Measurements from ENCODE around the gene SPEG.

The SPEG gene

GRCh38 chr2:219482674-219483405, 48.2 kb downstream of the SPEG start:
- no peak for DNase-seq

GRCh38 chr2:219483451-219484342, 49.1 kb downstream of the SPEG start:
- DNase-seq: no peak

- no peak for DNase-seq
Measured at GRCh38 chr2:219484343-219485200, 49.9 kb downstream of the SPEG start.

- no peak for DNase-seq
Measured at GRCh38 chr2:219485201-219485580, 50.5 kb downstream of the SPEG start.

DNA sequence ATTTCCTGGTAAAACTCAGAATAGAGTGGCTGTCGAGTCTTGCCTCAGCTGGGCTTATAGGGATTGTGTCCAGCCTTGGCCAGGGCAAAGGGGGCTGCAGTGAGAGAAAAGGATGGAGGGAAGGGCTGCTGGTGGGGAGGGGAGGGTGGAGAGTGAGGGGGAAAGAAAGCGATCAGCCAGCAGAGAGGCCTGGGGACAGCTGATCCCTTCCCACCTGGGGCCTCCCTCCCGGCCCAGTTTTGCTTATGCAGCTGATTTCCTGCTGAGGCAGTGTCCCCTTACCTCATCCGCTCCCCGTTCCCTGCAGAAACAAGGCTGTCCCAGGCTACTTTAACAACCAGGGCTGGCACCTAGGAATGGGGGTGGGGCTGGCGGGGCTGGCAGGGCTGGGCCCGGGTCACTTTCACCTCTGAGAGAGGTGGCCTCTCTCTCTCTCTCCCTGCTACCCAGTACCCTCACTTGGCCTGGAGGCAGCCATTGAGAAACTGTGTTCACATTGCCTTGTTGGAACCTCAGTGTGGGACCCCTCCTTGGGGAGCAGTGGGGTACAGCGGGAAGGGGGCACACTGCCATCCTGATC, 51.8 kb downstream of the SPEG start:
- no peak for DNase-seq

DNA sequence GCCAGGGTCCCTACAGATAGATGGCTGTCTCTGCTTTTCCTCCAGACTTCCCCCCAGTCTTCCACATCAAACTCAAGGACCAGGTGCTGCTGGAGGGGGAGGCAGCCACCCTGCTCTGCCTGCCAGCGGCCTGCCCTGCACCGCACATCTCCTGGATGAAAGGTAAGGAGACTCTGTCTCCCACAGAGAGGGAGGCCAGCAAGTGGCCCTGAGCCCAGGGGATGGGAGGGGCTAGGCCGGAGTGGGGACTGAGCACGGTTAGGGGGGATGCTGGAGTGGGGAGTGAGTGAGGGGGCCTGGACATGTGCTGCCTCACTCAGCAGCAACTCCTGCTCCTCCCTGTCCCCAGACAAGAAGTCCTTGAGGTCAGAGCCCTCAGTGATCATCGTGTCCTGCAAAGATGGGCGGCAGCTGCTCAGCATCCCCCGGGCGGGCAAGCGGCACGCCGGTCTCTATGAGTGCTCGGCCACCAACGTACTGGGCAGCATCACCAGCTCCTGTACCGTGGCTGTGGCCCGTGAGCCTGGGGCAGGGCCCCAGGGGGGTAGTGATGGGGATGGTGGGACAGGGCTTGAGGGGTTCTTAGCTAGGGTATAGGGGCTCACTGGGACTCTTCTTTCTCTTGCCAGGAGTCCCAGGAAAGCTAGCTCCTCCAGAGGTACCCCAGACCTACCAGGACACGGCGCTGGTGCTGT, 53.7 kb downstream of the SPEG start:
- no peak for DNase-seq

GRCh38 chr2:219488844-219489194, 54.2 kb downstream of the SPEG start:
- DNase-seq: no peak

- no peak for DNase-seq
Measured at GRCh38 chr2:219489315-219489714, 54.7 kb downstream of the SPEG start.

DNA sequence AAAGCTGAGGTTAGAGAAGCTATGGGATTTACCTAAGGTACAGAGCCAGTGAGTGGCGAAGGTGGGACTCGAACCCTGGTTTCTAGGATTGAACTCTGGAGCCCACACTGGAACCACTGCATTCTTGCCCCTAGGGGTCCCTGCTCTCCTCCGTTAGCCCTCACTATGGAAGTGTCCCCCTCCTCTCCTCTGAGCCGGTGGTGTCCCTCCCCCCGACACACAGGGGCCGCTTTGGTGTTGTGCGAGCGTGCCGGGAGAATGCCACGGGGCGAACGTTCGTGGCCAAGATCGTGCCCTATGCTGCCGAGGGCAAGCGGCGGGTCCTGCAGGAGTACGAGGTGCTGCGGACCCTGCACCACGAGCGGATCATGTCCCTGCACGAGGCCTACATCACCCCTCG, 55.5 kb downstream of the SPEG start:
- DNase-seq: no peak

GRCh38 chr2:219490600-219491130, 56.0 kb downstream of the SPEG start:
- DNase-seq: no peak

- DNase-seq: no peak
Measured at GRCh38 chr2:219491278-219491963, 56.8 kb downstream of the SPEG start.

DNA sequence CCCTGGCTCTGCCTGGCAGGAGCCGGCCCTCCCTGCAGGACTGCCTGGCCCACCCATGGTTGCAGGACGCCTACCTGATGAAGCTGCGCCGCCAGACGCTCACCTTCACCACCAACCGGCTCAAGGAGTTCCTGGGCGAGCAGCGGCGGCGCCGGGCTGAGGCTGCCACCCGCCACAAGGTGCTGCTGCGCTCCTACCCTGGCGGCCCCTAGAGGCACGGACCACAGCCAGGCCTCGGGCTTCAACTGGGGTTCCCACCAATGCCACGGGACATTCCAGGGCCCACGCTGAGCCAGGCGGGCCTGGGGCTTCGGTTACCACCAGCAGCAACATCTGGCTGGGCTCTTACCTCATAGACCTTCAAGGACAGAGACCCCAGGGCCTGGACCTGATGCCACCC, 57.9 kb downstream of the SPEG start:
- DNase-seq: no peak

- DNase-seq: no peak
Measured at GRCh38 chr2:219493086-219493485, 58.4 kb downstream of the SPEG start.

GRCh38 chr2:219494952-219495530, 60.4 kb downstream of the SPEG start:
- DNase-seq: no peak

DNA sequence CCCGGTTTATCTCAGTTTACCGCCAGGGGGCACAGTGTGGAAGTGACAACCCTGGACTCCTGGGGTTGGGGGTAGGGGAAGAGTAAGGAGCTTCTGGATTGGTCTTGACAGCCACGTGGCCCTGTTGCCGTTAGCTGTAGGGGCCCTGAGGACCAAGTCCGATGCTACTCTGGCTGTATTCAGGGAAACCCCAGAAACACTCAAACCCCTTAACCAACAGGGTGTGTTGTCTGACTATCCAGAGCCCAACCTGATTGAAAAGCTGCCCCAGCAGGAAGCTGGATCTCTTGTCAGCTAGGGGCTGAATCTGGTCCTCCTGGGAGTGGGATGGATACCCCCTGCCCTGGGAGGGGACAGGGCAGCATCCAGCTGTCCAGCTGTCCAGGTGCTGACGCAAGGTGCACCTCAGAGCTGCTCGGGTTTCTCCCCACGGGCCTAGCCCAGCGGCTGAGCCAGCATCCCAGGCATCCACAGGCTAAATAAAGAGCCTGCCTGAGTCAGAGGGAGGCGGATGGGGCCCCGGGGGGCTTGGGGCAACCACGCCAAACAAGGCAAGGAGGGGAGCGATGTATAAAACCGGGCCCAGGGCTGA, 61.0 kb downstream of the SPEG start:
- DNase-seq: peak; percentile 83

DNA sequence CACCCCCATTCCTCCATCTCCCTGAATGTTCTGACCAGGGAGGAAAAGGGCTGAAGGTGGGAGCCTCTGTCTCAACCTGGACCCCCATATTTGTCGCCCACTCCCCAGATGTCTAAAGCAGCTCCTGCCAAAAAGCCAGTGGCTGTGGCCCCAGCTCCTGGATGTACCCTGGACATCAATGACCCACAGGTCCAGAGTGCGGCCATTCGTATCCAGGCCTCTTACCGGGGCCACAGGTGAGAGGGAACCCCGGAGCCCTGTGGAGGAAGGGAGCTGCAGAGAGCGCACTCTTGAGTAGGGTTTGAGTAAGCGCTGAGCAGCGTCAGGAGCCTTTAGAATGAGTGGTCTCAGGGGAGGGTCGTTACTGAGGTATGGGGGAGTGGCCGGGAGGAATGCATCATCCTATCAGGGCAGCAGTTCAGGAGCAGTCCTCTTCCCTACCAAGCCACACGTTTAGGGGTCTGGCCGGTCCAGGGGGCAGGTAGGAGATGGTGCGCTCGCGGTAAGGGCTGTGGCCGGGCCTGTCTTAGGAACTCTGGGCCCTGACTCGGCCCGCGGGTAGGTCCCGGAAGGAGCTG, 61.7 kb downstream of the SPEG start:
- no peak for DNase-seq

DNA sequence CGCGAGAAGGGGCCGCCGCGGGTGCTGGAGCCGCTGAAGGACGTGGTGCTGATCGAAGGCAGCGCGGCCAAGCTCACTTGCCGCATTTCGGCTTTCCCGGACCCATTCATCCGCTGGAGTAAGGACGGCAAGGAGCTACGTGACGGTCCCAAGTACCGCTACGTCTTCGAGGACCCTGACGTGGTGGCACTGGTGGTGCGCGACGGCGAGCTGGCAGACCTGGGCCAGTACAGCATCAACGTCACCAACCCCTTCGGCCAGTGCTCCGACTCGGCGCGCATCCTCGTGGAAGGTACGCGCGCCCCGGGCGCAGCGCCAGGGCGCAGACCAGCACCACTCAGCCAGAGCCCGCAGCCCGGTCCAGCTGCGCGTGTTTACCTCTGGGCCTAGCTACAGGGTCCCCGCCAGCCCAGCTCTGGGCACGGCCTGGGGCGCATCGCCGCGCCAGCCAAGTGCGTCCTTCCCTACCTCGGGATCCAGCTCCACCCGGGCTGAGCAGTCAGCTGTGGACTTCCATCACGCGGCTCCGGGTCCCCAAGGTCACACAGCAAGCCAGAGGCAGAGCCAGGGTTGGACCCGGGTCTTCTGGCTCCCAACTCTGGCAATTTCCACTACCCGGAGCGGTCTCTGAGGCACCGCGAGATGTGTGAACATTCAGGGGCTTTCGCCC, 62.3 kb downstream of the SPEG start:
- no peak for DNase-seq

GRCh38 chr2:219497495-219498279, 63.0 kb downstream of the SPEG start:
- DNase-seq: peak; percentile 78

All from fibroblast of skin of back (primary cell).